Activated T-helper 9 cell treated with anti-CD3 and anti-CD28 coated beads, Interleukin-2, amount 50 U/mL, for 16 hours (primary cell): Measurements from ENCODE around the gene UQCR11.
A peak's percentile ranks its signal among the peaks of the same experiment; 100 is the strongest.
"Not testable (repeated sequence)": the region's sequence is repeated elsewhere in the genome, so short reads cannot be mapped to it uniquely, and the experiment has no call there.

Experiments used
- DNase-seq: peaks from one replicate; pipeline ENCODE4 v3.0.0-alpha.2; 2020; ENCODE audit warnings: low read depth

Gene UQCR11

GRCh38 chr19:1605236-1606137 lies at the start of gene UQCR11:
TSS of gene UQCR11 (minus strand) at chr19:1605462. CDS start at chr19:1605409, 53 bp downstream.
- peak; percentile 89 for DNase-seq

GRCh38 chr19:1654178-1654792 lies 49.0 kb upstream of the UQCR11 start:
- no peak for DNase-seq

- no peak for DNase-seq
Observed at GRCh38 chr19:1653300-1653628, 48.0 kb upstream of the UQCR11 start.

- peak; percentile 98 for DNase-seq
Observed at GRCh38 chr19:1652471-1653299, 47.4 kb upstream of the UQCR11 start, which contains the start of gene TCF3. TSS of gene TCF3 (minus strand) at chr19:1652615. CDS start at chr19:1650248, 2,367 bp downstream.

- peak; percentile 26 for DNase-seq
Observed at GRCh38 chr19:1651568-1652291, 46.5 kb upstream of the UQCR11 start.

GRCh38 chr19:1650650-1651567 lies 45.6 kb upstream of the UQCR11 start:
- DNase-seq, result peak; percentile 42

GRCh38 chr19:1649706-1650649 lies 44.7 kb upstream of the UQCR11 start:
- DNase-seq, result no peak

- no peak for DNase-seq
Observed at GRCh38 chr19:1648920-1649541, 43.8 kb upstream of the UQCR11 start.

GRCh38 chr19:1648459-1648849 lies 43.2 kb upstream of the UQCR11 start:
- no peak for DNase-seq

GRCh38 chr19:1647501-1648458 lies 42.5 kb upstream of the UQCR11 start:
- no peak for DNase-seq

GRCh38 chr19:1646659-1647453 lies 41.6 kb upstream of the UQCR11 start:
- DNase-seq, result no peak

GRCh38 chr19:1646149-1646548 lies 40.9 kb upstream of the UQCR11 start:
- DNase-seq, result no peak

GRCh38 chr19:1645299-1645698 lies 40.0 kb upstream of the UQCR11 start:
- DNase-seq, result no peak

GRCh38 chr19:1644070-1644469 lies 38.8 kb upstream of the UQCR11 start:
- DNase-seq, result no peak

- DNase-seq, result not testable (repeated sequence)
Observed at GRCh38 chr19:1640893-1641448, 35.7 kb upstream of the UQCR11 start.

GRCh38 chr19:1636325-1637236 lies 31.3 kb upstream of the UQCR11 start:
- DNase-seq, result no peak
